Measurements from ENCODE around the gene HYAL2.

Gene HYAL2

GRCh38 chr3:50364573-50365079 is 42.1 kb upstream of the HYAL2 start:
- no peak for TF ChIP-seq CTCF (IDR thresholded peaks at IDR 0.05)

- no peak for TF ChIP-seq CTCF (IDR thresholded peaks at IDR 0.05)
Measured at GRCh38 chr3:50359760-50360110, 37.2 kb upstream of the HYAL2 start.

DNA sequence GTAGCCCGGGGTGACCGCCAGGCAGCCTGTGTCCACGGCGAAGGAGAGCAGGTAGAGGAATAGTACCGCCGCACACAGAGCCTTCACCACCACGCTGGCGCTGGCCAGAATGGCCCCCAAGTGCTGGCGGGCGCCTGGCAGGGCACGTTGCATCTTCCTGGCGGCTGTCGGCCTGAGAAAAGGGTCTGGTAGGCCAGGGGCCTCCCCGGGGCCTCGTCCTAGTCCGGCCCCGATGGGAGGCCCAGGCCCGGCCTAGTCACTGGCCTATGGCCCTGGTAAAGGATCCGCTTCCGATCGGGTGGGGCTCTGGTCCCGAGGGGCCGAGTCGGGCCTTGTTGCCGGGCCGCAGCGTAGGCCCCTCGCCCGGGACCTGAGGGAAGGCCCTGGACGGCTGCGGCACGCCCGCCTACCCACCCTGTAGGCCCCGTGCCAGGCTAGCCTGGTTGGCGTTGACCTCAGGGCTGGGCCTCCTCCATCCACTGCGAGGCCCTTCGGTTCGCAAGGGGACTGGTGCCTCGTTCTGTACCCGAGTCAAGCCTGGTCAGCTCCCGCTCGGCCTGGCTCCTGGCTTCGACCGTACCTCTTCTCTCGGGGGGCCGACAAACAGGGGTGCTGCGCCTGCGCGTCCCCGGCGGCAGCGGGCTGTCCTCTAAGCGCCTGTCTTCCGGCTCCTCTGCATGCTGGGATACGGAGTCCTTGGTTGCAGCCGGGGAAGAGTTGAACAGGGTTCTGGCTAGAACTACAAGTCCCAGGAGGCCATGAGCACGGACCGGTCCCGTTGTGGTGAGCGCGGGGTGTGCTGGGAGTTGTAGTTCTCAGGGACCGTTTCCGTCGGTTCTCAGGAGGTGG is 36.6 kb upstream of the HYAL2 start, which contains the start of gene TMEM115:
TSS of gene TMEM115 (minus strand) at position 611 of the 849 bp plus-strand sequence. CDS start at position 153, 458 bp downstream.
- TF ChIP-seq CTCF (IDR thresholded peaks at IDR 0.05), result no peak

- no peak for TF ChIP-seq CTCF (IDR thresholded peaks at IDR 0.05)
Measured at GRCh38 chr3:50358355-50358910, 35.9 kb upstream of the HYAL2 start.

- no peak for TF ChIP-seq CTCF (IDR thresholded peaks at IDR 0.05)
Measured at GRCh38 chr3:50357481-50357880, 34.9 kb upstream of the HYAL2 start.

DNA sequence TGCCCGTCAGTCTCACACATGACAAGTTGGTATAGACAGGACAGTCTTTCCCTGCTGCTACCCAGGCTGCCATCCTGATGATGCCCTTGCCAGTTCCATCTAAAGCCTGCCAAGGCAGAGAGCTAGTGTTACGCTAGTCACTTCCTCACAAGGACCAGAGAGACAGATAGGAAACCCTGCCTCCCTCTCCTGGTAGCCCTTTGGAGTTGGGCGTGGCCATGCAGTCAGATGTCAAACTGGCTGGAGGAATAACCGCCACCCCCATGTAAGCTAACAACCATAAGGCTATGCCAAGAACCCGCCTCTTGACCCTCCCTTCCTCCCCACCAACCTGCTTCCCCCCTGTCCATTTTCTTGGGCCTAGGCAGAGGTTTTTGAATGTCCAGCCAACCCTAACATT is 34.0 kb upstream of the HYAL2 start:
- TF ChIP-seq CTCF (IDR thresholded peaks at IDR 0.05), result no peak

- TF ChIP-seq CTCF (IDR thresholded peaks at IDR 0.05), result no peak
Measured at GRCh38 chr3:50355829-50356552, 33.4 kb upstream of the HYAL2 start.
